HUDEP-2 (cell line): ENCODE data around the gene TTC28.
"Not testable (repeated sequence)": the region's sequence is repeated elsewhere in the genome, so short reads cannot be mapped to it uniquely, and the experiment has no call there.

Source experiments
- DNase-seq, 76 experiments: peaks; one replicate each; lab custom pipeline; 2025; ENCODE audit not compliant: unreplicated experiment in 76 of 76; lab: John Stamatoyannopoulos, UW

TTC28 gene

GRCh38 chr22:28679611-28680287, at the start of gene TTC28:
TTC28 (minus strand) TSS chr22:28679840; CDS start chr22:28679723, 117 bp downstream.
- peak in 45 of 76 experiments; percentile 4 to 71 (median 37) for DNase-seq

- DNase-seq, result no peak
Observed at GRCh38 chr22:28728621-28729313, 49.1 kb upstream of the TTC28 start.

GRCh38 chr22:28728002-28728401, 48.4 kb upstream of the TTC28 start:
- no peak for DNase-seq

GRCh38 chr22:28718044-28718443, 38.4 kb upstream of the TTC28 start:
- DNase-seq, result no peak

GRCh38 chr22:28716686-28717085, 37.0 kb upstream of the TTC28 start:
- DNase-seq, result no peak

- no peak for DNase-seq
Observed at GRCh38 chr22:28715611-28716010, 36.0 kb upstream of the TTC28 start.

- DNase-seq, result no peak
Observed at GRCh38 chr22:28714043-28714628, 34.5 kb upstream of the TTC28 start.

- DNase-seq, result no peak
Observed at GRCh38 chr22:28711820-28712777, 32.5 kb upstream of the TTC28 start.

GRCh38 chr22:28711341-28711740, 31.7 kb upstream of the TTC28 start:
- no peak for DNase-seq

- no peak for DNase-seq
Observed at GRCh38 chr22:28710576-28711191, 31.0 kb upstream of the TTC28 start.

- no peak for DNase-seq
Observed at GRCh38 chr22:28710107-28710506, 30.5 kb upstream of the TTC28 start.

- DNase-seq, result no peak
Observed at GRCh38 chr22:28706845-28707244, 27.2 kb upstream of the TTC28 start.

- DNase-seq, result no peak
Observed at GRCh38 chr22:28703436-28703835, 23.8 kb upstream of the TTC28 start.

GRCh38 chr22:28702891-28703290, 23.3 kb upstream of the TTC28 start:
- DNase-seq, result no peak

GRCh38 chr22:28693041-28693760, 13.6 kb upstream of the TTC28 start:
- DNase-seq, result not testable (repeated sequence)

GRCh38 chr22:28689796-28690195, 10.2 kb upstream of the TTC28 start:
- DNase-seq, result not testable (repeated sequence)

- DNase-seq, result peak in 21 of 76 experiments; percentile 1 to 31 (median 11)
Observed at GRCh38 chr22:28682966-28683365, 3.3 kb upstream of the TTC28 start.

GRCh38 chr22:28680813-28681490, 1.3 kb upstream of the TTC28 start:
- not testable (repeated sequence) for DNase-seq
